Measurements from ENCODE around the gene NAA10. TPM values are rescaled to one million over a fixed set of nuclear protein-coding genes. Genes with fewer than 3 reads are reported as not detected.

Gene NAA10
- total and polyA plus RNA-seq, 7 donors: 105 to 203 (median 166) TPM

- TF ChIP-seq CTCF (IDR thresholded peaks at IDR 0.05): no peak
- Histone ChIP-seq H3K27me3 (ENCODE audit: insufficient read depth in 3 of 3, low read length in 2 of 3) (peaks cover 0 to 51% (median 1%) of the 10 kb centered on the region in 3 donors), H3K4me1 (no peaks in the 10 kb centered on the region), H3K27ac (no peak overlapping the region), H3K36me3 (ENCODE audit: insufficient read depth in 1 of 2, low read depth in 1 of 2) (no peaks in the 10 kb centered on the region), H3K4me3 (no peak overlapping the region), H3K9me3 (no peaks in the 10 kb centered on the region)
- ATAC-seq (no peak), DNase-seq (no peak)
- WGBS, 3 donors: 80 to 87% (median 84%) methylated on average over 9 to 12 of the region's 12 CpGs
- intact Hi-C loops (cut with DNase I): no loop called here
Observed at GRCh38 chrX:153907456-153907855, 27.4 kb downstream of the NAA10 start.

- WGBS, 3 donors: 58 to 70% (median 69%) methylated on average over 15 to 27 of the region's 27 CpGs
- intact Hi-C loops (cut with DNase I): no loop called here
- no peaks in the 10 kb centered on the region for H3K9me3 ChIP-seq
- H3K4me1 ChIP-seq: no peaks in the 10 kb centered on the region
- no peak overlapping the region for H3K27ac ChIP-seq
- no peak for DNase-seq
- no peak for TF ChIP-seq CTCF (IDR thresholded peaks at IDR 0.05)
- peaks cover 0 to 41% (median 1%) of the 10 kb centered on the region in 3 donors for H3K27me3 ChIP-seq (ENCODE audit: insufficient read depth in 3 of 3, low read length in 2 of 3)
- H3K4me3 ChIP-seq: no peak overlapping the region
- H3K36me3 ChIP-seq (ENCODE audit: insufficient read depth in 1 of 2, low read depth in 1 of 2): no peaks in the 10 kb centered on the region
- ATAC-seq: no peak
Observed at GRCh38 chrX:153906126-153906917, 28.5 kb downstream of the NAA10 start.

- TF ChIP-seq CTCF (IDR thresholded peaks at IDR 0.05): no peak
- no peak for ATAC-seq
- WGBS, 3 donors: 24 to 58% (median 43%) methylated on average over 18 to 32 of the region's 32 CpGs
- no peaks in the 10 kb centered on the region for H3K9me3 ChIP-seq
- peak overlapping the region; percentile 44 for H3K4me3 ChIP-seq
- no peak overlapping the region for H3K27ac ChIP-seq
- no peak for DNase-seq
- H3K27me3 ChIP-seq (ENCODE audit: insufficient read depth in 3 of 3, low read length in 2 of 3): peaks cover 0 to 40% (median 1%) of the 10 kb centered on the region in 3 donors
- no peaks in the 10 kb centered on the region for H3K4me1 ChIP-seq
- intact Hi-C loops (cut with DNase I): no loop called here
- H3K36me3 ChIP-seq (ENCODE audit: insufficient read depth in 1 of 2, low read depth in 1 of 2): no peaks in the 10 kb centered on the region
Observed at GRCh38 chrX:153905481-153906095, 29.2 kb downstream of the NAA10 start.

- Histone ChIP-seq H3K27ac (no peak within 1 kb of the TSS), H3K27me3 (ENCODE audit: insufficient read depth in 3 of 3, low read length in 2 of 3) (peaks cover 0 to 38% (median 0%) of the 10 kb centered on the region in 3 donors), H3K36me3 (ENCODE audit: insufficient read depth in 1 of 2, low read depth in 1 of 2) (no peaks in the 10 kb centered on the region), H3K4me3 (peak within 1 kb of the TSS; percentile 44), H3K9me3 (no peaks in the 10 kb centered on the region), H3K4me1 (no peaks in the 10 kb centered on the region)
- 27 to 57% (median 56%) methylated on average over 12 to 26 of the region's 26 CpGs for WGBS, 3 donors
- DNase-seq (no peak), ATAC-seq (peak in 3 of 4 donors; percentile 12 to 42 (median 12))
- intact Hi-C loops (cut with DNase I): no loop called here
- TF ChIP-seq CTCF (IDR thresholded peaks at IDR 0.05): no peak
Observed at GRCh38 chrX:153903991-153904957, 30.6 kb downstream of the NAA10 start, which contains the start of gene AVPR2. TSS of gene AVPR2 (plus strand) at chrX:153904673. CDS start at chrX:153905146, 473 bp downstream.

Measured in psoas muscle (tissue), 8 donors.